ENCODE measurements around the gene KRT86. TPM values are rescaled to one million over a fixed set of nuclear protein-coding genes. Genes with fewer than 3 reads are reported as not detected.

The KRT86 gene
- total and polyA plus RNA-seq, 2 of the 8 experiments (the other 6 are each of a cell fraction or from before 2014, with no cell fraction given): 0.12 TPM; not detected in 1

GRCh38 chr12:52233462-52234207 lies 40.8 kb upstream of the KRT86 start:
- no peak overlapping the region for H2AFZ ChIP-seq (ENCODE audit: low read length)
- H2BK15ac ChIP-seq (ENCODE audit: low read length): peak overlapping the region; percentile 66; the same call in 1 of the 2 replicates
- no peak overlapping the region for H2BK120ac ChIP-seq (replicated peaks; ENCODE audit: low read depth, low read length)
- peak overlapping the region in 3 of 4 experiments; percentile 25 to 43 (median 29); a peak in 3 of 7 replicates for H3K9ac ChIP-seq (replicated peaks in 1 of 4; ENCODE audit: extremely low read depth in 1 of 4, low read depth in 3 of 4, low read length in 3 of 4)
- no peak overlapping the region for H2BK20ac ChIP-seq (ENCODE audit: low read length)
- no peak overlapping the region for H3K4ac ChIP-seq (replicated peaks; ENCODE audit: insufficient read length, low read depth, low read length)
- no peaks in the 10 kb centered on the region for H3K79me1 ChIP-seq (ENCODE audit: low read depth, low read length)
- H2BK5ac ChIP-seq (ENCODE audit: low read depth, low read length): peak overlapping the region; percentile 7; the same call in 1 of the 2 replicates
- H4K8ac ChIP-seq (ENCODE audit: extremely low read depth, insufficient read depth, low read length): no peak overlapping the region
- no peak overlapping the region for H3K23ac ChIP-seq (ENCODE audit: insufficient read length)
- peaks cover 14 to 42% (median 28%) of the 10 kb centered on the region in 4 experiments for H3K4me1 ChIP-seq (replicated peaks in 1 of 4; ENCODE audit: control insufficient read depth in 3 of 4, insufficient read depth in 4 of 4, low read length in 3 of 4)
- H4K91ac ChIP-seq (replicated peaks; ENCODE audit: insufficient read length, low read length): peak overlapping the region; percentile 14
- CTCF ChIA-PET (ENCODE audit: partially characterized antibody): interaction anchor here (0.7 to 17.6 kb wide), 12 partner anchors 11 to 194 kb away, joined by 3 to 151 read pairs (median 5); no protein-coding TSS in a partner anchor
- H4K20me1 ChIP-seq (replicated peaks in 1 of 2; ENCODE audit: control insufficient read depth in 1 of 2, insufficient read depth in 2 of 2, low read length in 2 of 2): no peaks in the 10 kb centered on the region
- no peaks in the 10 kb centered on the region for H3K9me3 ChIP-seq (ENCODE audit: insufficient read depth in 2 of 2, low read depth in 1 of 2, low read length in 1 of 2)
- H2AK5ac ChIP-seq (ENCODE audit: low read depth, low read length): no peak overlapping the region
- no peak overlapping the region for H4K5ac ChIP-seq (ENCODE audit: insufficient read length, low read depth, low read length)
- FAIRE-seq (no peak), DNase-seq (ENCODE audit: low read depth in 1 of 2, low spot score in 2 of 2) (peak in 1 of 2 experiments; percentile 70)
- no peaks in the 10 kb centered on the region for H3K79me2 ChIP-seq (ENCODE audit: control insufficient read depth in 1 of 2, insufficient read depth in 2 of 2, low read length in 2 of 2)
- WGBS, 2 experiments (ENCODE audit: extremely low coverage in 1 of 2, insufficient coverage in 1 of 2, insufficient read length in 1 of 2, insufficient replicate concordance in 2 of 2, low coverage in 1 of 2, low lambda C conversion rate in 2 of 2, missing lambda C conversion rate in 1 of 2): 5% methylated on average over 29 of the region's 40 CpGs; no CpG with 5 or more reads in 1 of the 2 experiments
- POLR2A ChIA-PET (ENCODE audit: partially characterized antibody): interaction anchor here (0.7 to 2.0 kb wide), 7 partner anchors 8 to 715 kb away, joined by 3 to 5 read pairs (median 3); partner anchors contain the start of gene KRT18
- peak overlapping the region; percentile 89 for H3K18ac ChIP-seq (ENCODE audit: extremely low read depth, low read length)
- no peak overlapping the region for H3K14ac ChIP-seq (ENCODE audit: insufficient read length)
- H3K4me3 ChIP-seq (ENCODE audit: extremely low read depth in 1 of 4, insufficient read depth in 2 of 4, low read depth in 3 of 4, low read length in 4 of 4): peak overlapping the region; percentile 41 to 68 (median 59)
- no peak overlapping the region for H3K27ac ChIP-seq (ENCODE audit: low read depth, low read length)
- peaks cover 0 to 50% (median 26%) of the 10 kb centered on the region in 4 experiments; a peak in 6 of 7 replicates for H3K27me3 ChIP-seq (replicated peaks in 1 of 4; ENCODE audit: control insufficient read depth in 3 of 4, extremely low read depth in 1 of 4, insufficient read depth in 3 of 4, low read length in 3 of 4)
- no peaks in the 10 kb centered on the region; a peak in 1 of 8 replicates for H3K36me3 ChIP-seq (ENCODE audit: control insufficient read depth in 2 of 4, insufficient read depth in 4 of 4, low read length in 3 of 4)
- peak overlapping the region; percentile 29; the same call in 1 of the 2 replicates for H2BK12ac ChIP-seq (ENCODE audit: low read depth, low read length)
- peak overlapping the region; percentile 76 to 82 for H3K4me2 ChIP-seq (ENCODE audit: insufficient read depth in 1 of 2, low read depth in 2 of 2, low read length in 2 of 2)
- no peak overlapping the region for H3K56ac ChIP-seq (replicated peaks; ENCODE audit: insufficient read length, low read depth, low read length)
- H3K23me2 ChIP-seq (ENCODE audit: low read depth, low read length): peaks cover 8% of the 10 kb centered on the region; the same call in 1 of the 2 replicates
- no peak for TF ChIP-seq TCF12 (IDR thresholded peaks at IDR 0.05; ENCODE audit: low read depth, low read length)
- no peak; the same call in 1 of the 2 replicates for TF ChIP-seq MAX (IDR thresholded peaks at IDR 0.05)
- TF ChIP-seq BRCA1 (IDR thresholded peaks at IDR 0.05; ENCODE audit: low read depth, low read length): no peak
- TF ChIP-seq RXRA (IDR thresholded peaks at IDR 0.05; ENCODE audit: insufficient read depth, low read depth, low read length): no peak
